SU-DHL-6 (cell line): ENCODE data around the gene B3GAT1.

Source experiments
- H2AFZ ChIP-seq: fragments of 200-600 bp; sonication (generic); 2 replicates; pipeline ENCODE4 v1.6.1; 2014; ENCODE audit warnings: low read depth, mild to moderate bottlenecking, moderate library complexity, mixed read lengths, antibody characterized with exemption, low read length; ENCODE audit not compliant: severe bottlenecking
- H3F3A ChIP-seq: fragments of 200-600 bp; shearing (Covaris generic); 2 replicates; pipeline ENCODE4 v1.6.0; 2016; ENCODE audit warnings: antibody characterized with exemption, mild to moderate bottlenecking; ENCODE audit not compliant: insufficient read depth
- H3K27ac ChIP-seq: fragments of 200-600 bp; sonication (generic); 2 replicates; pipeline ENCODE4 v1.5.1; 2016; ENCODE audit warnings: low read depth, mild to moderate bottlenecking, low read length, moderate library complexity, mixed read lengths
- H3K27me3 ChIP-seq: fragments of 200-600 bp; sonication (generic), shearing (Covaris generic); 2 replicates; pipeline ENCODE4 v1.6.0; 2014; ENCODE audit warnings: mild to moderate bottlenecking, low read length
- H3K36me3 ChIP-seq: fragments of 200-600 bp; sonication (generic); 2 replicates; pipeline ENCODE4 v1.6.1; 2014; ENCODE audit warnings: mild to moderate bottlenecking, low read length, mixed read lengths
- H3K4me2 ChIP-seq: fragments of 300-600, 200-600 bp; shearing (Covaris generic), sonication (generic); 2 replicates; pipeline ENCODE4 v1.6.0; 2014; ENCODE audit warnings: low read length, low read depth, mild to moderate bottlenecking; ENCODE audit not compliant: poor library complexity, severe bottlenecking
- H3K4me3 ChIP-seq: fragments of 200-600 bp; sonication (generic); 2 replicates; pipeline ENCODE4 v1.5.1; 2014; ENCODE audit warnings: antibody characterized with exemption, low read length, mild to moderate bottlenecking, mixed read lengths; ENCODE audit not compliant: insufficient read depth, poor library complexity, severe bottlenecking
- H3K79me2 ChIP-seq: fragments of 200-600 bp; sonication (generic); 2 replicates; pipeline ENCODE4 v1.6.1; 2014; ENCODE audit warnings: mild to moderate bottlenecking, low read length, moderate library complexity; ENCODE audit not compliant: insufficient read depth
- H3K9ac ChIP-seq: fragments of 200-600 bp; sonication (generic); 2 replicates; pipeline ENCODE4 v1.7.0; 2014; ENCODE audit warnings: mild to moderate bottlenecking, low read length
- H3K9me2 ChIP-seq: fragments of 200-600 bp; sonication (generic); replicated peaks from 2 replicates; pipeline ENCODE4 v1.6.1; 2014; ENCODE audit warnings: low read length; ENCODE audit not compliant: insufficient read depth
- H3K9me3 ChIP-seq: fragments of 200-600 bp; sonication (generic); 2 replicates; pipeline ENCODE4 v1.6.1; 2014; ENCODE audit warnings: low read length, mixed read lengths; ENCODE audit not compliant: insufficient read depth
- H4K20me1 ChIP-seq: fragments of 200-600 bp; sonication (generic); 2 replicates; pipeline ENCODE4 v1.6.1; 2014; ENCODE audit warnings: low read depth, mild to moderate bottlenecking, antibody characterized with exemption, low read length, moderate library complexity, mixed read lengths
- EZH2phosphoT487 ChIP-seq: fragments of 200-600 bp; sonication (generic), shearing (Covaris generic); conservative IDR thresholded peaks from 2 replicates; pipeline ENCODE4 v1.6.1; 2018; ENCODE audit warnings: mild to moderate bottlenecking, antibody characterized with exemption, low read length, moderate library complexity, mixed read lengths
- TF ChIP-seq, protein P1 (sequence below): fragments of 200-600 bp; sonication (generic); IDR thresholded peaks from one replicate; pipeline ENCODE4 v1.5.1; 2017; ENCODE audit warnings: antibody characterized with exemption, mild to moderate bottlenecking, low read length, moderate library complexity; ENCODE audit not compliant: insufficient read depth, poor library complexity, severe bottlenecking

The B3GAT1 gene

GRCh38 chr11:134387501-134387900 is 24.5 kb downstream of the B3GAT1 start:
- H3K27ac ChIP-seq = no peak overlapping the region
- no peaks in the 10 kb centered on the region for H4K20me1 ChIP-seq
- H3F3A ChIP-seq = no peaks in the 10 kb centered on the region
- H3K79me2 ChIP-seq = no peaks in the 10 kb centered on the region
- no peaks in the 10 kb centered on the region for H3K27me3 ChIP-seq
- no peaks in the 10 kb centered on the region for H3K36me3 ChIP-seq
- H3K9ac ChIP-seq = no peak overlapping the region
- H3K9me3 ChIP-seq = no peaks in the 10 kb centered on the region
- no peak overlapping the region for H2AFZ ChIP-seq
- no peak for TF ChIP-seq EZH2phosphoT487
- TF ChIP-seq, protein P1, sequence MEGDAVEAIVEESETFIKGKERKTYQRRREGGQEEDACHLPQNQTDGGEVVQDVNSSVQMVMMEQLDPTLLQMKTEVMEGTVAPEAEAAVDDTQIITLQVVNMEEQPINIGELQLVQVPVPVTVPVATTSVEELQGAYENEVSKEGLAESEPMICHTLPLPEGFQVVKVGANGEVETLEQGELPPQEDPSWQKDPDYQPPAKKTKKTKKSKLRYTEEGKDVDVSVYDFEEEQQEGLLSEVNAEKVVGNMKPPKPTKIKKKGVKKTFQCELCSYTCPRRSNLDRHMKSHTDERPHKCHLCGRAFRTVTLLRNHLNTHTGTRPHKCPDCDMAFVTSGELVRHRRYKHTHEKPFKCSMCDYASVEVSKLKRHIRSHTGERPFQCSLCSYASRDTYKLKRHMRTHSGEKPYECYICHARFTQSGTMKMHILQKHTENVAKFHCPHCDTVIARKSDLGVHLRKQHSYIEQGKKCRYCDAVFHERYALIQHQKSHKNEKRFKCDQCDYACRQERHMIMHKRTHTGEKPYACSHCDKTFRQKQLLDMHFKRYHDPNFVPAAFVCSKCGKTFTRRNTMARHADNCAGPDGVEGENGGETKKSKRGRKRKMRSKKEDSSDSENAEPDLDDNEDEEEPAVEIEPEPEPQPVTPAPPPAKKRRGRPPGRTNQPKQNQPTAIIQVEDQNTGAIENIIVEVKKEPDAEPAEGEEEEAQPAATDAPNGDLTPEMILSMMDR = no peak
- H3K4me2 ChIP-seq = no peak overlapping the region
- no peaks in the 10 kb centered on the region for H3K9me2 ChIP-seq
- H3K4me3 ChIP-seq = no peak overlapping the region

DNA sequence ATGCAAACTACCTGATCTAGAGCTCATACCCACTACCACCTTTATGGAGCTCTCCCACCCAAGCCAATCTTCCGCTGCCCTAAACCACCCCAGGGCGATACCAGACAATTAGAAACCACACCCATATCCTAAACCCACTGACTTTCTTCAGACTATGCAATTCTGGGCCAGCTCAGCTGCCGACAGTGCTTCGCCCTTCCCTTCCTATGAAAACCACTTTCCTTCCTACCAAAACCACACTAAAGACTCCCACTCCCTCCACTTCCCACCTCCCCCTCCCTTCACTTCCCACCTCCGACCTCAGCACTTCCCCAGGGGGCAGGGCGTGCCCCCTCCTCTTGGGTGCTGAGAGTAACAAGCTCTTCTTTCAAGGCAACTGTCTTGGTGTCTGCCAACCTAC is 25.1 kb downstream of the B3GAT1 start:
- Histone ChIP-seq H3K36me3 (no peaks in the 10 kb centered on the region), H3K4me3 (no peak overlapping the region), H3K9me2 (no peaks in the 10 kb centered on the region), H4K20me1 (no peaks in the 10 kb centered on the region), H3K27me3 (no peaks in the 10 kb centered on the region), H3K27ac (no peak overlapping the region), H3F3A (no peaks in the 10 kb centered on the region), H2AFZ (no peak overlapping the region), H3K79me2 (no peaks in the 10 kb centered on the region), H3K4me2 (no peak overlapping the region), H3K9me3 (no peaks in the 10 kb centered on the region), H3K9ac (no peak overlapping the region)
- TF ChIP-seq, protein P1 = no peak
- TF ChIP-seq EZH2phosphoT487 = no peak

DNA sequence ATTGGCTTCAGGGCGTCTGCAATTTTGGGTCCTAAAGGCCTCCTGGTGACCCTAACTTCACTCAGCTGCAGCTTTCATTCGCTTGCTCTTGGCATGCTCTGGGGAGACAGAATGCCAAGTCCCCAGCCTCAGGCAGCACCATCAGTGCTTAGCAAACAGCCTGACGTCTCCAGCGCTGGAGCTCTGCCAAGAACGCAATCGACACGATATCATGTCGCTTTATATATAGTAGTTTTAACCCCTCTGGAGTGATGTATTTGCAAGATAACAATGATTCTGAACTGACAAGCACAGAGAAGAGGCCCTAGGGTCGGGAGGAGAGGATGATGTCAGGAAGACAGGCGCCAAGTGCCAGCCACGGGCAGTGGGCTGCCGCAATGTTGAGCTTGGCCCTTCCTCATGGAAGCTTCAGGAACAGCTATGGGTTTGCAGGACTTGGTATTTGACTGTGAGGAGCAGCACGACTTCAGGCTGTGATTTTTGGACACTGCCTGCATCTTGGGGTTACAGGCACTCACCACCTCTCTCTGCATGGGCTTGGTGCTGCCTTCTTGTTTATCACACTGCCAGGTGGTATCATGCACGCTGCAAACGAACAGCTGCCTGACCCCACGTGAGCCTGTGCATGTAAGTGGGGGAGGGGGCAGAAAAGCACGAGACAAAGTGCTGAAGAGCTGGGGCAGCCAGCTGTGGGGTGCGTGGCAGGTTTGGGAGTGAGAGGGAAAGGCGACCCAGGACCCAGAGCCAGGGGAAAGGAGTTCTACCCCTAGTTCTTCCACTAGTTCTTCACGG is 26.1 kb downstream of the B3GAT1 start:
- Histone ChIP-seq H3K27me3 (no peaks in the 10 kb centered on the region), H3K9me2 (no peaks in the 10 kb centered on the region), H3K9me3 (no peaks in the 10 kb centered on the region), H3K4me3 (no peak overlapping the region), H3K27ac (no peak overlapping the region), H3K36me3 (no peaks in the 10 kb centered on the region), H4K20me1 (no peaks in the 10 kb centered on the region), H3K4me2 (no peak overlapping the region), H3K79me2 (no peaks in the 10 kb centered on the region), H3F3A (no peaks in the 10 kb centered on the region), H2AFZ (no peak overlapping the region), H3K9ac (no peak overlapping the region)
- no peak for TF ChIP-seq EZH2phosphoT487
- TF ChIP-seq, protein P1 = no peak
